Measurements from ENCODE around the gene ARHGEF11.

DNA sequence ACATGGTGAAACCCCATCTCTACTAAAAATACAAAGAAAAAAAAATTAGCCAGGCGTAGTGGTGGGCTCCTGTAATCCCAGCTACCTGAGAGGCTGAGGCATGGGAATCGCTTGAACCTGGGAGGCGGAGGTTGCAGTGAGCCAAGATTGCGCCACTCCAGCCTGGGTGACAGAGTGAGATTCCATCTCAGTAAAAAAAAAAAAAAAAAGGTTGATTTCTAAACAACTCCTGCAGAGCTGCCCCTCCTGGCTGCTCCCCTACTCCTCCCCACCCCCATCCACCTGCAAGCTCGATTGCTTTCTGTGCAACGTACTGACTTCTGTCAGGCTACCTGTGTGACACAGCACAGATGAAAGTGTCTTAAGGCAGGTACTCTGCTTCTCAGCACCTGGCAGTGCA, 40.8 kb upstream of the ARHGEF11 start:
- TF ChIP-seq POLR2A (IDR thresholded peaks at IDR 0.05): no peak
- no peak for TF ChIP-seq POLR2AphosphoS5 (IDR thresholded peaks at IDR 0.05)

All from spleen (tissue), 3 donors.